ENCODE data around the gene CFAP44. TPM values are rescaled to one million over a fixed set of nuclear protein-coding genes. Genes with fewer than 3 reads are reported as not detected.

Gene CFAP44
- total and polyA plus RNA-seq, 2 of the 13 experiments (the other 11 are each of a cell fraction or from before 2014, with no cell fraction given), result 1.7 to 4.7 TPM

- WGBS (ENCODE audit: low lambda C conversion rate), result 87% methylated on average over 4 of the region's 4 CpGs
- BruUV-seq (replicated peaks), result no TSS peak
Observed at GRCh38 chr3:113423699-113424098, 17.6 kb downstream of the CFAP44 start.

More at GRCh38 chr3:113423699-113424098, 17.6 kb downstream of the CFAP44 start:
- CTCF ChIA-PET (ENCODE audit: low intra/inter-chr PET ratio, low total read pairs), result no interaction called here
- POLR2A ChIA-PET, result no interaction called here
- Histone ChIP-seq H3K4me1 (ENCODE audit: insufficient read depth, low read length) (no peaks in the 10 kb centered on the region), H3K9ac (ENCODE audit: insufficient read depth, low read depth, low read length) (no peak overlapping the region), H4K20me1 (ENCODE audit: insufficient read depth, low read length) (no peaks in the 10 kb centered on the region), H3K27ac (ENCODE audit: extremely low read length, insufficient read depth, low read length) (no peak overlapping the region), H2AFZ (ENCODE audit: low read length) (no peak overlapping the region), H3K9me3 (ENCODE audit: low read length) (no peaks in the 10 kb centered on the region), H3K36me3 (replicated peaks in 1 of 2; ENCODE audit: control insufficient read depth in 1 of 2, insufficient read depth in 2 of 2, low read length in 2 of 2) (peaks cover 2 to 17% of the 10 kb centered on the region in 2 experiments; a peak in 2 of 5 replicates), H3K79me2 (ENCODE audit: insufficient read depth, low read length) (no peaks in the 10 kb centered on the region), H3K4me2 (ENCODE audit: low read depth, low read length) (no peak overlapping the region), H3K27me3 (ENCODE audit: control insufficient read depth in 1 of 2, insufficient read depth in 2 of 2, low read length in 2 of 2) (no peaks in the 10 kb centered on the region), H3K4me3 (replicated peaks in 1 of 3; ENCODE audit: insufficient read depth in 1 of 3, low read depth in 2 of 3, low read length in 3 of 3) (no peak overlapping the region)
- in situ Hi-C loops (cut with HindIII; ENCODE audit: extremely low pct_ligation_motif_present, low pct_unique_long_range_greater_than_20kb) (no loop called here), intact Hi-C loops (cut with micrococcal nuclease; ENCODE audit: unreplicated experiment) (no loop called here)
- ATAC-seq, result no peak
- FAIRE-seq, result no peak
- DNase-seq (ENCODE audit: low spot score), result no peak
- TF ChIP-seq ZNF136 (CRISPR knock-in tag; IDR thresholded peaks at IDR 0.05; ENCODE audit: low read depth) (no peak), IRF1 (CRISPR knock-in tag; IDR thresholded peaks at IDR 0.05; ENCODE audit: low read depth) (no peak), ZNF24 (IDR thresholded peaks at IDR 0.05) (no peak), ZNF431 (CRISPR knock-in tag; IDR thresholded peaks at IDR 0.05; ENCODE audit: borderline replicate concordance, low read depth) (no peak), ZNF512 (CRISPR knock-in tag; IDR thresholded peaks at IDR 0.05) (no peak), YEATS2 (CRISPR knock-in tag; IDR thresholded peaks at IDR 0.05; ENCODE audit: borderline replicate concordance) (no peak), ADNP (CRISPR knock-in tag; IDR thresholded peaks at IDR 0.05) (no peak)
- TF ChIP-seq, protein P1, sequence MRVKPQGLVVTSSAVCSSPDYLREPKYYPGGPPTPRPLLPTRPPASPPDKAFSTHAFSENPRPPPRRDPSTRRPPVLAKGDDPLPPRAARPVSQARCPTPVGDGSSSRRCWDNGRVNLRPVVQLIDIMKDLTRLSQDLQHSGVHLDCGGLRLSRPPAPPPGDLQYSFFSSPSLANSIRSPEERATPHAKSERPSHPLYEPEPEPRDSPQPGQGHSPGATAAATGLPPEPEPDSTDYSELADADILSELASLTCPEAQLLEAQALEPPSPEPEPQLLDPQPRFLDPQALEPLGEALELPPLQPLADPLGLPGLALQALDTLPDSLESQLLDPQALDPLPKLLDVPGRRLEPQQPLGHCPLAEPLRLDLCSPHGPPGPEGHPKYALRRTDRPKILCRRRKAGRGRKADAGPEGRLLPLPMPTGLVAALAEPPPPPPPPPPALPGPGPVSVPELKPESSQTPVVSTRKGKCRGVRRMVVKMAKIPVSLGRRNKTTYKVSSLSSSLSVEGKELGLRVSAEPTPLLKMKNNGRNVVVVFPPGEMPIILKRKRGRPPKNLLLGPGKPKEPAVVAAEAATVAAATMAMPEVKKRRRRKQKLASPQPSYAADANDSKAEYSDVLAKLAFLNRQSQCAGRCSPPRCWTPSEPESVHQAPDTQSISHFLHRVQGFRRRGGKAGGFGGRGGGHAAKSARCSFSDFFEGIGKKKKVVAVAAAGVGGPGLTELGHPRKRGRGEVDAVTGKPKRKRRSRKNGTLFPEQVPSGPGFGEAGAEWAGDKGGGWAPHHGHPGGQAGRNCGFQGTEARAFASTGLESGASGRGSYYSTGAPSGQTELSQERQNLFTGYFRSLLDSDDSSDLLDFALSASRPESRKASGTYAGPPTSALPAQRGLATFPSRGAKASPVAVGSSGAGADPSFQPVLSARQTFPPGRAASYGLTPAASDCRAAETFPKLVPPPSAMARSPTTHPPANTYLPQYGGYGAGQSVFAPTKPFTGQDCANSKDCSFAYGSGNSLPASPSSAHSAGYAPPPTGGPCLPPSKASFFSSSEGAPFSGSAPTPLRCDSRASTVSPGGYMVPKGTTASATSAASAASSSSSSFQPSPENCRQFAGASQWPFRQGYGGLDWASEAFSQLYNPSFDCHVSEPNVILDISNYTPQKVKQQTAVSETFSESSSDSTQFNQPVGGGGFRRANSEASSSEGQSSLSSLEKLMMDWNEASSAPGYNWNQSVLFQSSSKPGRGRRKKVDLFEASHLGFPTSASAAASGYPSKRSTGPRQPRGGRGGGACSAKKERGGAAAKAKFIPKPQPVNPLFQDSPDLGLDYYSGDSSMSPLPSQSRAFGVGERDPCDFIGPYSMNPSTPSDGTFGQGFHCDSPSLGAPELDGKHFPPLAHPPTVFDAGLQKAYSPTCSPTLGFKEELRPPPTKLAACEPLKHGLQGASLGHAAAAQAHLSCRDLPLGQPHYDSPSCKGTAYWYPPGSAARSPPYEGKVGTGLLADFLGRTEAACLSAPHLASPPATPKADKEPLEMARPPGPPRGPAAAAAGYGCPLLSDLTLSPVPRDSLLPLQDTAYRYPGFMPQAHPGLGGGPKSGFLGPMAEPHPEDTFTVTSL (CRISPR knock-in tag; IDR thresholded peaks at IDR 0.05; ENCODE audit: borderline replicate concordance), result no peak
- TF ChIP-seq, protein P2, sequence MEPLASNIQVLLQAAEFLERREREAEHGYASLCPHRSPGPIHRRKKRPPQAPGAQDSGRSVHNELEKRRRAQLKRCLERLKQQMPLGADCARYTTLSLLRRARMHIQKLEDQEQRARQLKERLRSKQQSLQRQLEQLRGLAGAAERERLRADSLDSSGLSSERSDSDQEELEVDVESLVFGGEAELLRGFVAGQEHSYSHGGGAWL (CRISPR knock-in tag; IDR thresholded peaks at IDR 0.05), result no peak

All from HepG2 (cell line).